ENCODE data around the gene SMC4. TPM values are rescaled to one million over a fixed set of nuclear protein-coding genes. Genes with fewer than 3 reads are reported as not detected.

Gene SMC4
- total RNA-seq, 4 donors from 2014 or later = 34.3 to 123 (median 50.8) TPM

GRCh38 chr3:160480931-160481330, 81.5 kb downstream of the SMC4 start:
- DNase-seq = no peak
- H3K27me3 ChIP-seq = no peaks in the 10 kb centered on the region
- no peaks in the 10 kb centered on the region for H3K4me1 ChIP-seq
- H3K9me3 ChIP-seq = no peaks in the 10 kb centered on the region
- no peak overlapping the region for H3K27ac ChIP-seq
- no peak for TF ChIP-seq POLR2A (IDR thresholded peaks at IDR 0.05)
- no peak for TF ChIP-seq CTCF (IDR thresholded peaks at IDR 0.05)
- H3K4me3 ChIP-seq = no peak overlapping the region
- no peaks in the 10 kb centered on the region for H3K36me3 ChIP-seq

- Histone ChIP-seq H3K4me3 (no peak overlapping the region), H3K9me3 (no peaks in the 10 kb centered on the region), H3K4me1 (no peaks in the 10 kb centered on the region), H3K36me3 (no peaks in the 10 kb centered on the region), H3K27me3 (no peaks in the 10 kb centered on the region), H3K27ac (no peak overlapping the region)
- no peak for TF ChIP-seq POLR2A (IDR thresholded peaks at IDR 0.05)
- TF ChIP-seq CTCF (IDR thresholded peaks at IDR 0.05) = no peak
- no peak for DNase-seq
Measured at GRCh38 chr3:160481856-160482255, 82.4 kb downstream of the SMC4 start.

GRCh38 chr3:160482796-160483195, 83.3 kb downstream of the SMC4 start:
- Histone ChIP-seq H3K27me3 (no peaks in the 10 kb centered on the region), H3K4me1 (no peaks in the 10 kb centered on the region), H3K9me3 (no peaks in the 10 kb centered on the region), H3K36me3 (no peaks in the 10 kb centered on the region), H3K4me3 (no peak overlapping the region), H3K27ac (no peak overlapping the region)
- DNase-seq = no peak
- TF ChIP-seq CTCF (IDR thresholded peaks at IDR 0.05) (no peak), POLR2A (IDR thresholded peaks at IDR 0.05) (no peak)

Small RNAs within 50 kb of the gene (small RNA-seq; reads per million reads assigned to genes)
- 5.0 to 47.0 reads per million in 2 donors for gene MIR15B
- 1.00 to 1.7 reads per million in 2 donors for gene MIR16-2
- gene RNU7-136P = 0 reads per million in 2 donors

Other genes with a start within 250 kb of the SMC4 start
- gene C3orf80, start 174.2 kb upstream of the SMC4 start, total RNA-seq = under 1 TPM in 2 of 4 donors, not detected in 2; 0.57 to 0.88 TPM
- 10 to 100 TPM; 10.5 to 35.5 (median 15.4) TPM for gene IFT80, start 425 bp upstream of the SMC4 start, total RNA-seq
- 1 to 10 TPM; 1.7 to 6.7 (median 4.1) TPM for gene TRIM59, start 50.1 kb downstream of the SMC4 start, total RNA-seq
- 10 to 100 TPM; 15.2 to 20.5 (median 18.4) TPM for gene KPNA4, start 165.9 kb downstream of the SMC4 start, total RNA-seq

All from Peyer's patch (tissue), 4 donors.